Left colon (tissue), 2 donors: ENCODE measurements around the gene NHLRC2. TPM values are rescaled to one million over a fixed set of nuclear protein-coding genes. Genes with fewer than 3 reads are reported as not detected.

Experiments used
- ATAC-seq: fragments of 200-7000 bp; cut with Tn5 transposase; one replicate; pipeline ENCODE4 v1.9.1; 2020; ENCODE audit warnings: mild to moderate bottlenecking, moderate library complexity
- DNase-seq, 2 donors: peaks; one replicate each; pipeline ENCODE4 v3.0.0-alpha.2; 2020
- intact Hi-C, 2 donors: fragments of 100-400 bp; cut with DNase I in 1 of 2; cut with micrococcal nuclease in 1 of 2; formaldehyde crosslinking; loops; one replicate each; pipeline versions ENCODE4 v1.11.2 to v1.14.0; 2022; cut with DNase I, micrococcal nuclease
- total RNA-seq, 2 donors: library from RNA; stranded (reverse); fragmentation: NEBNext Ultra II Directional; extraction: Animal tissue kit (Norgen Biotek cat#: 25700); gene quantifications; one replicate each; pipeline ENCODE4 v1.2.1, GENCODE V29; 2021
- donor health status: DM: no; HTN: no; CAD: no.
- donor health status: DM: yes; HTN: yes; CAD: no.

The NHLRC2 gene
- total RNA-seq, 2 donors from 2014 or later, result 33.0 to 36.5 TPM

DNA sequence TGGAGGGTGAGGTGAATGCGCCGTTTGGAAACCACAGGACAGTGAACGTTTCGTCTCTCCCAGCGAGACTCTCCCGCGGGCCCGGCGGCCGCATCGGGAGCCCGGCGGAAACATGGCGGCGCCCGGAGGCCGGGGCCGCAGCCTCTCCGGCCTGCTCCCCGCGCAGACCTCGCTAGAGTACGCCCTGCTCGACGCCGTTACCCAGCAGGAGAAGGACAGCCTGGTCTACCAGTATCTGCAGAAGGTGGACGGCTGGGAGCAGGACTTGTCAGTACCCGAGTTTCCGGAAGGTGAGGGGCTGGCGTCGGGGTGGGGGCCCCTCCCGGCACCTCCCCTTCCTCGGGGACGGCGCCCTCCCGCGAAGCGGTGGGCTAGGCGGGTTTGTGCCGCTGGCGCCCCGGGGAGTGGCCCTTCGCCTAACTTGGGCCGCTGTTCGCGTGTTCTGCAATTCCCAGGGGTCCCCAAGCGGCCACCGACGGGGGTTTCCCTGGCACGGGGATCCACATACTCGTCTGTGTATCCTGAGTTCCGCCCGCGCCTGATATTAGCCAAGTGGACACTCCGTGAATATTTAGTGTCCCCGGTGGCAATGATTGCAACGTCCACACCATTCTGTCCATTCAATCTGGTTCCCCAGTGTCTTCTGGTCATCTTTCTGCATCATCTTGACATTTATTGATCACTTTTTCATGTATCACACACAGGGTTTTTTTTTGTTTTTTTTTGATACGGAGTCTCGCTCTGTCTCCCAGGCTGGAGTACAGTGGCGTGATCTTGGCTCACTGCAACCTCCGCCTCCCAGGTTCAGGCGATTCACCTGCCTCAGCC is 514 bp downstream of the NHLRC2 start:
- intact Hi-C loops, result no loop called here
- ATAC-seq, result peak; percentile 74
- DNase-seq, result peak; percentile 46 to 65

DNA sequence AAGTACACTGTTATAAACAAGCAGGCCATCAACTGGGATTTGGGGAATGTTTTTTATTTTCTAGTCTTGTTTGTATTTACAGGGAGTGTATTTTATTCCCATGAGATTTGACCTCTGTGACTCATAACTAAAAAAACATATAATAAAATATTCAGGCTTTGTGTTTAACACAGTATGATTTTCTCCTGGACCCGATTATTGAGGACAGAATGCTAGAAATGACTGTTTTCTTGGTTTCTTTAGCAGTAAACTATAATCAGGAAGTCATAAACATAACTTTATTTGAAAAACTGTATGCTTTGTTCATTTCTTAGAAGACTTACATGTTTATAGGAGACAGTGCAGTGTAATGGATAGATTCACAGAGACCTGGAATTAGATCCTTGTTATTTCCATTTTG is 2.1 kb downstream of the NHLRC2 start:
- no peak for ATAC-seq
- no peak for DNase-seq
- intact Hi-C loops, result no loop called here

DNA sequence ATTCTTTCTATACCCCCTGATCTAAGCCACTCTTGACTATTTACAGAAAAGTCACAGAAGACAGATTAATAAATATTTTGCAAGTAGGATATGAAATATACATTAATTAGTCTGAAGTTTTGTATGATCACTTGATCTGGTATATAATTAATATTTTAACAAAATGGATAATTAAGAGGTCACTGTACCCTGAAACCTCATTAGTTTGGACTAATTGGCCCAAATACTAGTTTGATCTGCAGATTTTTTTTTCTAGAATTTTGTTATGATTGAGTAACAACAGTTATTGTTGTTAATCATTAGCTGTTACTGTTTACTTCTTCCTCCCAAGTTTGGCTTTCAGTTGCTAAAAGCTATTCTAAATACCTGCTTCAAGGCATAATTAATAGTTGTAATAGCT is 2.7 kb downstream of the NHLRC2 start:
- intact Hi-C loops, result no loop called here
- no peak for ATAC-seq
- DNase-seq, result no peak

DNA sequence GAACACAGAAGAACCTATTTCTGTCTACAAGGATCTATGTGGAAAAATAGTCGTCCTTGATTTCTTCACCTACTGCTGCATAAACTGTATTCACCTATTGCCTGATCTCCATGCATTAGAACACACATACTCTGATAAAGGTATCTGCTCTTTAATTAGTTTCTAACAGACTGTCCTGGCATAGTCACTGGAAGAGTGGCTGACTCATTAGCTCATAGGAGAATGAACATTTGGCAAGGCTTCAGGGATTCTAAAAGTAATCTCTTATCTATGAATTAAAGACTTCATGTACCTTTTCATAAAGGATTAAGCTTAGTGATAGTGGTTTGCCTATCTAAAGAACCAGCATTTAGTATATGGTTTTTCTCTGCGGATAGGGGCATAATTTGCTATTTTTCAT is 4.1 kb downstream of the NHLRC2 start:
- no peak for ATAC-seq
- intact Hi-C loops, result no loop called here
- no peak for DNase-seq

DNA sequence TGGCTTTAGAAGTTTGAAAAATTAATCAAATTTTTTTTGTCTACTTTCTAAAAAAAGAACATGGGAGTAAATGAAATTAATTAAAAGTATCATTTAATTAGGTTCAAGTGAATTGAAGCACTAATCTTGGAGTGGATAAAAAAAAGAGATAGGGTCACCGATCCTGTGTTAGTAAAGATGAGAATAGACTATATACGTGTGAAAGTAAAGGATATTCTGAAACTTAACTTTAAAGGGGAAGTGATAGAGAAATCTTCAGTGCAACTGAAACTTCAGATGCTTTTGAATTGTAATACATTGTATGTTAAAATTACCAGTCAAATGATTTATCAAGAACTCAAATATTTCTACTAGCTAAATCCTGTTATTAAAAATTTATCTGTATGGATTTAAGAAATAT is 4.8 kb downstream of the NHLRC2 start:
- no peak for ATAC-seq

DNA sequence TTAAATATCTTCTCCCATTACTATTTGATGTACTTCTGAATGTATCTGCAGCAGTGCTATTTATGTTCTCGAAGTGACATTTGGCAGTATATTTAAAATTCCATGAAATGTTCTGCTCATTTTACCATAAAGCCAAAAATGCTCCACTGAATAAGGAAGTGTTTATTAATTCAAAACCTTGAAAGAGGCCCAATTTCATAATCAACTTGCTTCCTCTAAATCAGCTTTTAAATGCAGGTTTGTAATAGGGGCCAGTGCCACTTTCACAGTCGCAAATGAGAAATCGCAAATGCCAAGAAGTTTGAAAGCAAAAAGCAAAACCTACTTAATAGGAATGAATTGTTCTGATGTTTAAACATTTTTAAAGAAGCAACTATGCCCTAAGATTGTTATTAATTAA is 11.4 kb downstream of the NHLRC2 start:
- no peak for ATAC-seq
- intact Hi-C loops, result no loop called here
- no peak for DNase-seq

More for the DNA sequence above, 4.8 kb downstream of the NHLRC2 start:
- DNase-seq, result no peak
- intact Hi-C loops, result no loop called here

DNA sequence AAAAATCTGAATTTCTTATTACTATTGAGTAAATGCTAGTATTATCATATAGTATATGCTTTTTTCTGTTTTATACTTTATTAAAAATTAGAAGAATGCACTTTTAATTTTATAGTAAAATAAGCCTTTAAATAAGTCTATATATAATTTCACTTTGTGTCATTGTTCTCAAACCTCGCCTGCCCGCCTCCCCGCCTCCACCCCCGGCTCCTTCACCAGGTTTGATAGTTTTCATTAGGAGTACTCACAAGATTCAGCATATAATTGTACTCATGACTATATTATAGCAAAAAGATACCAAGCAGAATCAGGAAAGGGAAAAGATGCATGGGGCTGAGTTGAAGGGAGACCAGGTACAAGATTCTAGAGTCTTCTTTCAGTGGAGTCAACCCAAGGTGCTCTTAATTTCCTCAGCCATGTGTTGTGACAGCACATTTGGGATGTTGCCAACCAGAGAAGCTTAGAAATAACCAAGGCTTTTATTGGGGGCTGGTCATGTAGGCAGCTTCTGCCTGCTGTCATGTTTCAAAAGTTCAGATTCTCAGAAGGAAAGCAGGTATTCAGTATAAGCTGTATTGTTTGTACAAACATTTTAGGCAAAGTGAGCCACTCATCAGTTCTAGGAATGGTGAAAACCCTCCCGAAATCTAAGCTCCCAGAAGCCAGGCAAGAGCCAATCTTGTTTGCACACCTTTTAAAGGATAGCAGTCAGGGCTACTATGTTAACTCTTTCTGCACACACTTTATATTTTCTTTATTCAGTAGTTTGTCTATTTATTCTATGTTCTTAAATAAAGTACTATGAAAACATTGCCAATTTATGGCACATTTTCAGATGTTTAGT is 12.3 kb downstream of the NHLRC2 start:
- intact Hi-C loops, result no loop called here
- ATAC-seq, result no peak
- no peak for DNase-seq

DNA sequence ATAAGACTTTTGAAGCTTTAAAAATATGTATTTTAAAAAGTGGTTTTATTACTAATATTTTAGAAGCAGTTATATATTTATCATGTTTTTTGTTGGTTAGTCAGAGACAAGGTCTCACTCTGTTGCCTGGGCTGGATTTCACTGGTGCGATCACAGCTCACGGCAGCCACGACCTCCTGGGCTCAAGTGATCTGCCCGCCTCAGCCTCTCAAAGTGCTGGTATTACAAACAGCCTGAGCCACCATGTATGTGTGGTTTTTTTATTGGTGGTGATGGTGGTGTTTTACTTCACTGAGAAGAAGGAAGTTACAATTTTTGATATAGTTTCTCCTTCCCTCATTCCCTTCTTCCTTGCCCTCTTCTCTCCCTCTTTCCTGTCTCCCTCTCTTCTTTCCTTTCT is 13.4 kb downstream of the NHLRC2 start:
- intact Hi-C loops, result no loop called here
- ATAC-seq (no peak), DNase-seq (no peak)

DNA sequence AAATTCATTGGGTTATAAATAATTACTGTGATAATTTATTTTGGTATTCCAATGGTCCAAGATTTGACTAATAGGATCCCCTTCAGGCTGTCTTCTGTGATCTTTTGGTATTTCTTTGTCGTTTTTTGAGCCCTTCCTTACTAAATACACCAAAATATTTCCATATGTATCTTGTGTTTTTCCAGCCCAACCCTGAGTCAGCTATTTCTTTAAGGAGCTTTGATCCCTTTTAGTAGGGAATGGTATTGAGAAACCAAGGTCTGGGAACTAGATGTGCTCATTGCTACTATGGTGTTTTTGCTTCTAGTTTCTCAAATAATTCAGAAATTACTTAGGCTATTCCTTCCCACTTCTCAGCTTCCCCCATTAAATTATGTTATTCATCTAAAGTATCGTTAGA is 15.3 kb downstream of the NHLRC2 start:
- DNase-seq (no peak), ATAC-seq (no peak)
- intact Hi-C loops, result no loop called here

DNA sequence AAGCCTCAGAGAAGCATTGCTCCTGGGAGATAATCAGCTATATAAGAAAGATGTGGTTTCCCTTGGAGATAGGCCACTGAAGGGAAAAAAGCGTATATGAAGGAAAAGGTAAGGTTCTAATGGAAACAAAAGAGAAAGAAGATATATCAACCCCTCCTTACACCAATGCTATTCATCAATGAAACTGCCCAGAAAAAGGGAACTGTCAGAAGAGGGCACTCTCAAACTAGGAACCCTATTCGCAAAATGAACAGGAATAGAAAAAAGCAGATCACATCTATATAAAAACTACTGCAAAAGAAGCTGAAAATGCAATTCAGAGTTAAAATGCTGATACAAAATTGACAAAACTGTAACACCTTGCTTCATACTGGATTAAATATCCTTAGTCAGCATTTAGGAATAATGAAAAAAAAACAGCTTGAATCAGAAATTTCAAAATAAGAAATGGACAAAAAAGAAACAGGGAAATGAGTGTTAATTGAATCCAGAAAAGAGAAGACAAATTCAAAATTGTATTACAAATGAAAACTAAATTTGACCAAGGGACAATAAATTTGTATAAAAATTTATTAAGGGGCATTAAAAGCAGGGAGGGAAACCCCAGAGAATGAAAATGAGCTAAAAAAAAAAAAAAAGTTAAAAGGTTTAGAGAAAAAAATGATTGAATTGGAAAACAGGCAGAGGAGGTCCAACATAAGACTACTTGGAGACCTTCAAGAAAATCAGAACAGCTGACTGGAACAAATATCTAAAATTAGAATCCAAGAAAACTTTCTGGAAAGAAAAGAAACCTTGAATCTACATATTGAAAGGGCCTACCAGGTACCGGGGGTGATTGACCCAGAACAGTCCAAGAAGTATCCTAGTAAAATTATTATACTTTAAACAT is 17.9 kb downstream of the NHLRC2 start:
- ATAC-seq, result no peak
- intact Hi-C loops, result no loop called here
- DNase-seq, result no peak

DNA sequence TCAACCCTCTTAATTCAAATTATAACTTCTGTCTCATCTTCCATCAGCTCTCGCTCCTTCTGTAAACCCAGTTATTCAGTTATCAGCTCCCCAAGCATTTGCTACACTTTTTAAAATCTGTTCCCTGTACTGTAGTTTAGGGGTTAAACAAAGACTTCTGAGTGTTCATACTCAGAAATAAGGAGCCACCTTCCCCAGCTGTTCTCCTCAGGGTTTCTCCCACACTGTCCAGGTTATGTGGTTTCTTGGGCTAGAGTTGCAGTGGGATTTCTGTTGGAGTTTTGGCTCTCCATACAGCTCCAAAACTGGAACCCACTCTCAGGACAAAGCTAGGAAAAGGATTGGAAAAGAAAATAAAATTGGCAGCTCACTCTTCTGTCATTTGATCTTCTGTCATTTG is 20.8 kb downstream of the NHLRC2 start:
- intact Hi-C loops, result no loop called here
- no peak for DNase-seq
- ATAC-seq, result no peak

DNA sequence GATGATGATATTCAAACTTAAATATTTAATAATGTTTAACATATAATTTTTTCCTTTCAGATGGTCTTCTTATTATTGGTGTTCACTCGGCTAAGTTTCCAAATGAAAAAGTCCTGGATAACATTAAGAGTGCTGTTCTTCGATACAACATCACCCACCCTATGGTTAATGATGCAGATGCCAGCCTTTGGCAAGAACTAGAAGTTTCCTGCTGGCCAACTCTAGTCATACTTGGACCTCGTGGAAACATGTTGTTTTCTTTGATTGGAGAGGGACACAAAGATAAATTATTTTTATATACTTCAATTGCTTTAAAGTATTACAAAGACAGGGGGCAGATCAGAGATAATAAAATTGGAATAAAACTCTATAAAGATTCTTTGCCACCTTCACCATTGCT is 22.0 kb downstream of the NHLRC2 start:
- no peak for ATAC-seq
- no peak for DNase-seq
- intact Hi-C loops, result no loop called here

DNA sequence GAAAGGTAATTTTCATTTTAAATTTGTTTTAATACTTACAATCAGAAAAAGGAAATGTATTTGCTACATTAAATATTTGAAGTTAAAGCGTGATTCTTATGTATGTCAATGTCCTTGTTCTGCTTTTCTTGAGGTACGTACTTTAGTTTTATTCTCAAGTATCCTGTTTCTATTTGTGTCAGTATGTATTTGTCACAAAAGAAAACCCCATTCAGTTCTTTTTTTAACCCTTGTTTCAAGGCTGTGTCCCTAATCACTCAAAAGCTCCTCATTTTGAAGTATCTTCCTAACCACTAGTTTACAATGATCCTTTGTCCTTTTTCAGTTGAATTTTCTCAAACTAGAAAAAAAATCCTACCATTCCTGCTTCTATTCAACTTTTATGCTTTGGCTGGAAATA is 25.2 kb downstream of the NHLRC2 start:
- ATAC-seq (no peak), DNase-seq (no peak)
- intact Hi-C loops, result no loop called here

DNA sequence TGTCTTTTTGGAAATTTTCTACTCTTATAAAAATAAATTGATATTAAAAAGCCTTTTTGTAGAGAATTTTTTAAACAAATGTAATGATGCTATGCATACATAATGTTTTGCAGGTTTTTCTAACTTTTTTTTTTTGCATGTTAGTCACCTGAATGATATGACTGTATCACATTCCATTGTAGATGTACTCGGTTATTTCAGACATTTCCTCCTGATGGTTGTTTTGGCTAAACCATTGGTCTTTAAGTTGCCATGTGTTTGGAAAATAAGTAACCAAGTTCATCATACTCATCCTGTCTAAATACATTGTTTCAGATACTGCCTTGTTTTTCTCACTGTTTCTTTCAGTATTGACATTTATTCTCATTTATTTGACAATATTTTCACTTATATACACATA is 25.8 kb downstream of the NHLRC2 start:
- no peak for ATAC-seq
- DNase-seq, result no peak
- intact Hi-C loops, result no loop called here

DNA sequence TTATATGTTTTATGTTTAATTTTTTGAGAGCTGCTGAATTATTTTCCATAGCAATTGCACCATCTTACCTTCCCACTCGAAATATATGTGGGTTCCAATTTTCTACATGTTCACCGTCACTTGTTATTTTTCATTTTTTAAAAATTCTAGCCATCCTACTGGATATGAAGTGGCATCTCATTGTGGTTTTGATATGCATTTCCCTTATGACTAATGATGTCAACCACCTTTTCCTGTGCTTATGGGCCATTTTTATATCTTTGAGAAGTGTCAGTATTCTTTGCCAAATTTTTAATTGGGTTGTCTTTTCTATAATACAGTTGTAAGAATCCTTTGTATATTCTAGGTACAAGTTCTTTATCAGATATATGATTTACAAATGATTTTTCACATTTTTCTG is 27.8 kb downstream of the NHLRC2 start:
- intact Hi-C loops, result no loop called here
- ATAC-seq (no peak), DNase-seq (no peak)

DNA sequence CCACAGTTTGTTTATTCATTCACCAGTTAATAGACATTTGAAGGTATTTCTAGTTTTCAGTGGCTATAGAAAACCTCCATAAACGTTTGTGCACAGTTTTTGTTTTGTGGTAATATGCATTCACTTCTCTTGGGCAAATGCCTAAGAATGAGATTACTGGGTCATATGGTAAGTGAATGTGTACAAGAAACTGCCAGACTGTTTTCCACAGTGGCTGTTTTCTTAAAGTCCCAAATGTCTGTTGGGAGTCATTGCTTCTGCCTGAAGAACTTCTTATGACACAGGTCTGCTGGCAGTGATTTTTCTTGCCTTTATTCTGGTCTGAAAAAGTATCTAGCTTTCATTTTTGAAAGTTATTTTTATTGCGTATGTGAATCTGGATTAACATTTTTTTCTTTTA is 35.5 kb downstream of the NHLRC2 start:
- intact Hi-C loops, result no loop called here
- DNase-seq, result no peak
- ATAC-seq, result no peak

DNA sequence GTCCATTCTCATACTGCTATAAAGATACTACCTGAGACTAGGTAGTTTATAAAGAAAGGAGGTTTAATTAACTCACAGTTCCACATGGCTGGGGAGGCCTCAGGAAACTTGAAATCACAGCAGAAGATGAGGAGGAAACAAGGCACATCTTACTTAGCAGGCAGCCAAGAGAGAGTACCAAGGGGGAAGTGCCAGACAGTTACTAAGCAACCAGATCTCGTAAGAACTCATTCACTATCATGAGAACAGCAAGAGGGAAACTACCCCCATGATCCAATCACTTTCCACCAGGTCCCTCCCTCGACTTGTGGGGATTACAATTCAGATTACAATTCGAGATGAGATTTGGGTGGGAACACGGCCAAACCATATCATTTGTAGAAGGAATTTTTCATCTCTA is 36.3 kb downstream of the NHLRC2 start:
- ATAC-seq (no peak), DNase-seq (no peak)
- intact Hi-C loops, result no loop called here

DNA sequence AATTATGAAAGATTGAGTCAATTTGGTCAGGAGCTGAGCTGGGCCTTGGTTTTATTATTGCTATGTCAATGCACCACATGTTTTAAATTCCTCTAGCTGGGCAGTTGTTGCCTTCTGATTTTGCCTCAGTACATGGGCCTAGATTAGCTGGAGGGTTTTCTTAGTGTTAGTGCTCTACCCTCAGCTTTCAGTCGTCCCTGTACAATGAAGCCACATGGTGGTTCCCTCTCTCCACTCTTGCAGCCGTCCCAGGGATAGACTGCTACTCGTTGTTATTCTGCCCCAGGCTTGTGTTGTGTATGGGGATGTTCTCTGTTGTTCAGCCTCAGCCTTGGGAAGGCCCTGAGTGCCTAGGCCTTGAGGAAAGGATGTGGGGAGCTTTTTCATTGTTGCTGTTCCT is 37.0 kb downstream of the NHLRC2 start:
- DNase-seq (no peak), ATAC-seq (peak; percentile 40)
- intact Hi-C loops, result no loop called here

DNA sequence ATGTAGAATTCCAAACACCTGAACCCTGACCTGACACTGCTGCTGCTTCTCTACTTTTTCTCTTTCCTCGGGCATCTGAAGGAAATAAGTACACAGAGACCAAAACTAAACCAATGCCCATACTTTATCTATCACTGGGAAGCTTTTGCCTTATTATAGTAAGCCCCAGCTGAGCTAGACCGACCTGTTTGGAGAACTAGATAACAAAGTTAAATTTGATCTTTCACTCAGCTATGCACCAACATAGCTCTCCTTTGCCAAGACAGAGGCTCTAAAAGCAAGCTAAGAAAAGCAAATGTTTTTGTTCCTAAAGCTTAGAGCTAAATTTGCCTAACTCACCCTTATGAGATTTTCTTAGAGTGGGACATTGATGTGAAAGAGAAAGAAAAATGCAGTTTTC is 39.1 kb downstream of the NHLRC2 start:
- ATAC-seq (no peak), DNase-seq (no peak)
- intact Hi-C loops, result no loop called here
